ENCODE results near the gene ANKRD33B. TPM values are rescaled to one million over a fixed set of nuclear protein-coding genes. Genes with fewer than 3 reads are reported as not detected.
A peak's percentile ranks its signal among the peaks of the same experiment; 100 is the strongest.

The ANKRD33B gene
- total RNA-seq, 1 experiment from 2014 or later = 10.9 TPM

DNA sequence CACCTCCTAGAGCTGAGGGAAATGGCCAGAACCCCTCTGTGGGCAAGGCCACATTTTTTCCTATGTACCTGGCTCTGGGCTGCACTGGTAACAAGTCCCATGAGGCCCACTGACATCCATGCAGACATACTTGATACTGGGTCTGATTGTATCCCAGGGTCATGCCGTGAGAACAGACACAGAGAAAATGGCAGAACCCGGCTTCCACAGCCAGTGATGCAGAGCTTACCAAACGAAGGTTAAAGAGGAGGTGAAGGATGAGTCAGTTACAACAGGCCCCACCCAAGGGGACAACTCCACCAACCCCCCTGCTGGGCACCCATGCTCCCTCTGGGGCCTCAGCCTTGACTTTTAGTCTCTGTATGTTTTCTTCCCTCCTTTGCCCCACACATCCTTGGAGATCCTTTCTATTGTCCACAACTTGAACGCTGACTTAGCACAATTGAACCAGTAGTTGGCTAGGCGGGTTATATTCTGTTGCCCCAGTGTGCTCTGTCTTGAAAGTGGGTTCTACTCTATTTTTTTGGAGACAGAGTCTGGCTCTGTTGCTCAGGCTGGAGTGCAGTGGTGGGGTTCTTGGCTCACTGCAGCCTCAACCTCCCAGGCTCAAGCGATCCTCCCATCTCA is 103.7 kb downstream of the ANKRD33B start:
- BruUV-seq (replicated peaks) = no TSS peak
- Histone ChIP-seq H3K27me3 (ENCODE audit: insufficient read depth, low read length) (no peaks in the 10 kb centered on the region), H3K4me3 (replicated peaks in 1 of 2; ENCODE audit: low read depth in 1 of 2, low read length in 2 of 2) (no peak overlapping the region), H3K79me2 (ENCODE audit: insufficient read depth, low read length) (no peaks in the 10 kb centered on the region), H3K9me2 (ENCODE audit: insufficient read depth) (no peaks in the 10 kb centered on the region), H3K27ac (ENCODE audit: low read depth, low read length) (no peak overlapping the region), H3K9me3 (ENCODE audit: control insufficient read depth in 1 of 2, insufficient read depth in 1 of 2, low read depth in 1 of 2, low read length in 2 of 2) (no peaks in the 10 kb centered on the region), H3K4me1 (ENCODE audit: control insufficient read depth in 1 of 2, insufficient read depth in 2 of 2, low read length in 2 of 2) (peaks cover 0 to 29% of the 10 kb centered on the region in 2 experiments; a peak in 2 of 4 replicates), H3K4me2 (ENCODE audit: low read length) (peak overlapping the region; percentile 41), H2AFZ (ENCODE audit: low read depth, low read length, poor library complexity, severe bottlenecking) (no peak overlapping the region), H3K36me3 (ENCODE audit: control insufficient read depth in 1 of 2, insufficient read depth in 2 of 2, low read length in 2 of 2) (no peaks in the 10 kb centered on the region), H3K9ac (ENCODE audit: low read length) (no peak overlapping the region), H4K20me1 (ENCODE audit: insufficient read depth) (no peaks in the 10 kb centered on the region)
- DNase-seq (ENCODE audit: low read depth, low spot score) (no peak), ATAC-seq (peak; percentile 37)
- intact Hi-C loops (cut with micrococcal nuclease) = no loop called here
- ChIA-PET POLR2A (no interaction called here), RAD21 (ENCODE audit: low non-redundant PET in 1 of 2, low total read pairs in 2 of 2, uncharacterized antibody in 2 of 2, unreplicated experiment in 2 of 2) (no interaction called here), CTCF (no interaction called here)
- TF ChIP-seq FOSL1 (IDR thresholded peaks at IDR 0.05; ENCODE audit: low read depth) (0 out of 2 replicates have a peak, but pooled peaks have one; percentile 3), ELF1 (IDR thresholded peaks at IDR 0.05; ENCODE audit: borderline replicate concordance, low read depth) (no peak)

DNA sequence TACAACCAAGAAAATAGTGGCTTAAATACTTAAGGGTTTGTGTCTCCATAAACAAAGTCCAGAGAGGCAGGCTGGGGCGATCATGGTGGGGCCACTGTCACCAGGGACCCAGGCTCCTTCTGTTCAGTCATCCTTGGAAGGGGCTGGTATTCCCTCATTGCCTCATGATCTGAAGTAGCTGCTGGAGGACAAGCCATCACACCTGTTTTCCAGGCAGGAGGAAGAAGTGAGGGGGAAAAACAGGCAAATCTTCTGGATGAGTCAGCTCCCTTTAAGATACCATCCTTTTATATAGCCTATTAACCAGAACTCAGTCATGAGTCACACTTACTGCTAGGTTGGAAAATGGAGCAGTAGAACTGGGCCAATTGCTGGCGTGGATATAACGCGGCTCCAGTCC is 104.8 kb downstream of the ANKRD33B start:
- peak; percentile 56 for ATAC-seq

More for the DNA sequence above, 104.8 kb downstream of the ANKRD33B start:
- ChIA-PET RAD21 (ENCODE audit: low non-redundant PET in 1 of 2, low total read pairs in 2 of 2, uncharacterized antibody in 2 of 2, unreplicated experiment in 2 of 2) (no interaction called here), POLR2A (no interaction called here), CTCF (no interaction called here)
- TF ChIP-seq JUND (IDR thresholded peaks at IDR 0.05) = peak; percentile 68
- peak; percentile 67; the same call in 1 of the 2 replicates for TF ChIP-seq FOSL1 (IDR thresholded peaks at IDR 0.05; ENCODE audit: low read depth)
- no peak for TF ChIP-seq POLR2A (IDR thresholded peaks at IDR 0.05; ENCODE audit: borderline replicate concordance, extremely low read depth, insufficient read depth, insufficient read length)
- TF ChIP-seq, protein P1, sequence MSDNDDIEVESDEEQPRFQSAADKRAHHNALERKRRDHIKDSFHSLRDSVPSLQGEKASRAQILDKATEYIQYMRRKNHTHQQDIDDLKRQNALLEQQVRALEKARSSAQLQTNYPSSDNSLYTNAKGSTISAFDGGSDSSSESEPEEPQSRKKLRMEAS (IDR thresholded peaks at IDR 0.05) = peak; percentile 39; the same call in 1 of the 2 replicates
- TF ChIP-seq EZH2phosphoT487 (IDR thresholded peaks at IDR 0.05; ENCODE audit: borderline replicate concordance) = no peak
- TF ChIP-seq SP1 (IDR thresholded peaks at IDR 0.05; ENCODE audit: low read depth) = 0 out of 2 replicates have a peak, but pooled peaks have one; percentile 8
- no peaks in the 10 kb centered on the region for H3K9me2 ChIP-seq (ENCODE audit: insufficient read depth)
- no peaks in the 10 kb centered on the region for H4K20me1 ChIP-seq (ENCODE audit: insufficient read depth)
- H3K27me3 ChIP-seq (ENCODE audit: insufficient read depth, low read length) = no peaks in the 10 kb centered on the region
- no peak overlapping the region for H2AFZ ChIP-seq (ENCODE audit: low read depth, low read length, poor library complexity, severe bottlenecking)
- H3K9me3 ChIP-seq (ENCODE audit: control insufficient read depth in 1 of 2, insufficient read depth in 1 of 2, low read depth in 1 of 2, low read length in 2 of 2) = no peaks in the 10 kb centered on the region
- no peaks in the 10 kb centered on the region for H3K36me3 ChIP-seq (ENCODE audit: control insufficient read depth in 1 of 2, insufficient read depth in 2 of 2, low read length in 2 of 2)
- H3K9ac ChIP-seq (ENCODE audit: low read length) = no peak overlapping the region
- H3K27ac ChIP-seq (ENCODE audit: low read depth, low read length) = no peak overlapping the region
- H3K4me2 ChIP-seq (ENCODE audit: low read length) = peak overlapping the region; percentile 31
- DNase-seq (ENCODE audit: low read depth, low spot score) = no peak
- no peaks in the 10 kb centered on the region for H3K79me2 ChIP-seq (ENCODE audit: insufficient read depth, low read length)
- H3K4me1 ChIP-seq (ENCODE audit: control insufficient read depth in 1 of 2, insufficient read depth in 2 of 2, low read length in 2 of 2) = peaks cover 0 to 29% of the 10 kb centered on the region in 2 experiments; a peak in 2 of 4 replicates
- intact Hi-C loops (cut with micrococcal nuclease) = no loop called here
- no TSS peak for BruUV-seq (replicated peaks)
- H3K4me3 ChIP-seq (replicated peaks in 1 of 2; ENCODE audit: low read depth in 1 of 2, low read length in 2 of 2) = no peak overlapping the region

All from HCT116 (cell line).